Effector memory CD4-positive, alpha-beta T cell (primary cell): ENCODE measurements around the gene CENPW.

Experiments used
- DNase-seq, 3 donors: peaks; one replicate each; pipeline ENCODE4 v3.0.0-alpha.2; 2020
- H3K27ac ChIP-seq: 2 replicates; pipeline ENCODE4 v1.7.0; 2013; ENCODE audit warnings: mild to moderate bottlenecking, low read length, moderate library complexity; ENCODE audit not compliant: insufficient read depth, poor library complexity, severe bottlenecking
- H3K27me3 ChIP-seq: replicated peaks from 2 replicates; pipeline ENCODE4 v1.7.0; 2013; ENCODE audit warnings: mild to moderate bottlenecking, low read length; ENCODE audit not compliant: insufficient read depth, control insufficient read depth, poor library complexity, severe bottlenecking
- H3K36me3 ChIP-seq: 2 replicates; pipeline ENCODE4 v1.7.0; 2013; ENCODE audit warnings: mild to moderate bottlenecking, low read length, moderate library complexity; ENCODE audit not compliant: control insufficient read depth, insufficient read depth
- H3K4me1 ChIP-seq: 2 replicates; pipeline ENCODE4 v1.7.0; 2013; ENCODE audit warnings: low read length, mild to moderate bottlenecking; ENCODE audit not compliant: control insufficient read depth, insufficient read depth, poor library complexity, severe bottlenecking
- H3K4me3 ChIP-seq: 2 replicates; pipeline ENCODE4 v1.7.0; 2013; ENCODE audit warnings: low read length, low read depth, mild to moderate bottlenecking; ENCODE audit not compliant: insufficient read depth, poor library complexity, severe bottlenecking
- H3K9me3 ChIP-seq: 2 replicates; pipeline ENCODE4 v1.7.0; 2013; ENCODE audit warnings: mild to moderate bottlenecking, low read length, moderate library complexity; ENCODE audit not compliant: control insufficient read depth

CENPW gene

DNA sequence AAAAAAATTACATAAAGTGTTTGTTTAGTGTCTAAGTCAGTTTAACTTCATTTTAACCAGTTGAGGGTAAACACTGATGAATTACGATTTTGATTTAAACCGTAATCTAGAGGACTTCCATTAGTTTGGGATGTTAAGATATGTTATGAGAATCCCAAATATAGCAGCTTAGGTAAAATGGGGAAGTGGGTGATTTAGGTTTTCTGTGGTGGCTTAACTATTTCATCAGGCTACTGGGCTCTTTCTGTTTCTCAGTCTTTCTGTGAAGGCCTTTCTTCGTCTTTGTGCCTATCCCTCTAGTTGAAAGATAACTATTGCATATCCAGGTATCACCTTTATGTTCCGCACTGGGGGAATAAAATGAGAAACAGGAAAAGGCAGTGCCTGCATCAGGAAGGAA is 27.9 kb downstream of the CENPW start:
- no peaks in the 10 kb centered on the region for H3K9me3 ChIP-seq
- no peak overlapping the region for H3K4me3 ChIP-seq
- no peak overlapping the region for H3K27ac ChIP-seq
- no peaks in the 10 kb centered on the region for H3K27me3 ChIP-seq
- no peaks in the 10 kb centered on the region for H3K36me3 ChIP-seq
- no peaks in the 10 kb centered on the region for H3K4me1 ChIP-seq
- no peak for DNase-seq

DNA sequence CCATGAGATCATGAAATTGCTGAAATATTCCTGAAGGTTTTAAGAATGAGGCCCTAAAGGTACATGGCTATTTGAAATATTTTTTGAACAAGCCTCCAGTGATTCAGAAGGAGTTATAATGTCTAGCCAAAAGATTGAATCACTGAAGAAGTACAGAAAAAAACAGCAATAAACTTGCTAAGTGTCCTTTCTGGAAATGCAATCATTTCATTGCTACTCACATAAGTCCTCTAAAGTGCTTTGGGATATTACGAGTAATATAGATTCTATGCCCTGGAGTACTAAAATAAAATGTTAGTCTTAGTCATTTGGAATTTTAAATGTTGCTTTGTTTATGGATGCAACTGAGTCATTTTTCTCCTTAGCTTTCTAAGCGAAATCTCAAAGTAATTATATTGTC is 32.7 kb downstream of the CENPW start:
- Histone ChIP-seq H3K27me3 (no peaks in the 10 kb centered on the region), H3K4me3 (no peak overlapping the region), H3K9me3 (no peaks in the 10 kb centered on the region), H3K4me1 (no peaks in the 10 kb centered on the region), H3K36me3 (no peaks in the 10 kb centered on the region), H3K27ac (no peak overlapping the region)
- DNase-seq = no peak

DNA sequence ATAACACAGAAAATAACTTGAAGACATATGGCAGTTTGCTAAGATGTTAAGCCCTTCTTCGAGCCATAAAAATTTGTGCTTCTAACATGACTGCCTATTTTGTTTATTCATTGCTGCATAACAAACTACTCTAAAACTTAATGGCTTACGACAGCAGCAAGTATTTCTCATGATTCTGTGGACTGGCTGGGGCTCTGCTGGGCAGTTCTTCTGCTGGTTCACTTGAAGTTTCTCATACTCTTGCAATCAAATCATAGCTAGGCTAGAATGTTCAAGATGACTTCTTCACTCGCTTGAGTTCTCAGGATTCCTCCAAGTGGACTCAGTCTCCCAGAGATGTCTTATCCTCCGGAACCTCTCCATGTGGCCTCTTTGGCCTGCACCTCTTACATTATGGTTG is 33.4 kb downstream of the CENPW start:
- H3K4me3 ChIP-seq = no peak overlapping the region
- H3K4me1 ChIP-seq = no peaks in the 10 kb centered on the region
- H3K27me3 ChIP-seq = no peaks in the 10 kb centered on the region
- no peak for DNase-seq
- no peak overlapping the region for H3K27ac ChIP-seq
- no peaks in the 10 kb centered on the region for H3K9me3 ChIP-seq
- H3K36me3 ChIP-seq = no peaks in the 10 kb centered on the region

DNA sequence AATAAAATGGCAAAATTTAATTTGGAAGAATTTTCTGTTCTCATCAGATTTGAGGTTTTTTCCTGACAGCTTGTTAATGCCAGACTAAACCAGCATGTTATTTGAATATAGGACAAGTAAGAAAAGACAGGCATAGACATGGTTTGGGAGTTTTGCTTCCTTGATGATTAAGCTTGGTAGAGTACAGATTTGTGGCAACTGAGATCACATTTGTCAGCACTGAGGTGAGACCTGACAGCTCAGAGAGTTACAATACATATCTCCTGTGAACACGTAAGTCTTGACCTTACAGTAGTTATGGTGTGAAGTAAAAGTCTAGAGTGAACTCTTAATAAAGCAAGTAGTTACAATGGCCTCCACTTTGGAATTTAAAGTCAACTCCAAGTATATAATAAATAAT is 34.5 kb downstream of the CENPW start:
- no peaks in the 10 kb centered on the region for H3K36me3 ChIP-seq
- H3K4me1 ChIP-seq = no peaks in the 10 kb centered on the region
- DNase-seq = no peak
- H3K27me3 ChIP-seq = no peaks in the 10 kb centered on the region
- no peak overlapping the region for H3K4me3 ChIP-seq
- H3K27ac ChIP-seq = no peak overlapping the region
- H3K9me3 ChIP-seq = no peaks in the 10 kb centered on the region

DNA sequence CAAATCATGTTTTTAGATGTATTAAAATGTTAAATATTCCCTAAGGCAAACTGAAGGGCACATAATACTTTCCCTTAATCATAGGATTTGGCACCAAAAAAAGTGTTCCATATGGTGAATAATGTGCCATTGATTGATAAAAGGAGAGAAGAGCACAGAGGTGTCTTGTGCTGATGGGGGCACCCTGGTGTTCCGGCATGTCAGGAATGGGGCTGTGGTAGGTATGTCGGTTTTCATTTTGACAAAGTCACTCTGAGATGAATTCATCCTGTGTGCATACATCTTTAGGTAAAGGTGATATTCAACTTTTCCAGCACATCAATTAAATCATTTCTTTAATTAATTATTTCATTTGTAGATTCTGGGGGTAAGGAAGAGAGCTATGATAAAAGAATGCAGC is 36.8 kb downstream of the CENPW start:
- no peaks in the 10 kb centered on the region for H3K27me3 ChIP-seq
- H3K36me3 ChIP-seq = no peaks in the 10 kb centered on the region
- no peak overlapping the region for H3K27ac ChIP-seq
- H3K4me1 ChIP-seq = no peaks in the 10 kb centered on the region
- no peak overlapping the region for H3K4me3 ChIP-seq
- no peaks in the 10 kb centered on the region for H3K9me3 ChIP-seq
- no peak for DNase-seq

DNA sequence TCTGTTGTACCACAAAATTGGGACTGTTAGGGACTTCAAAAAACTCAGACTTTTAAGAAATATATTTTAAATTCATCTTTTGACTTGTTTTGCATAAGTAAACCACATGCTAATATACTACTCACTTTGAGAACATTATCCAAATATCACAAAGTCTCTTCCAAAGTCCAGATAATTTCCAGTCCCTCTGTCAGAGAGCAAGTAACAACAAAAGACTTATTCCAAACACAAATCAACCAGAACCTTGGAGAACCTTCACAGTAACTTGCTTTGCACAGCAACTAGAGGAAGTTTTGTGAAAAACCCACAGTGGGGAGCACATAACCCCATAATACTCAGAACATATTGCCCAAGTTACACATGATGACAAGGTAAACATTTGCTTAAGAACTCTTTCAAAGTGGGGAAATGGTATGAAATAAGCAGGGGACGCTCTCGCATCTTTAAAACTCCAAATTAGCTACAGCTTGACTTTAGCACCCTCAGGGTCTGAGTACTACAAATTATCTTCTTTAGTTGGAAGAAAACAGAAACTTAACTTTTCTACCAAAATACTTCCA is 37.8 kb downstream of the CENPW start:
- no peaks in the 10 kb centered on the region for H3K36me3 ChIP-seq
- H3K4me1 ChIP-seq = no peaks in the 10 kb centered on the region
- peaks cover 2% of the 10 kb centered on the region for H3K9me3 ChIP-seq
- H3K4me3 ChIP-seq = no peak overlapping the region
- no peak for DNase-seq
- no peaks in the 10 kb centered on the region for H3K27me3 ChIP-seq
- no peak overlapping the region for H3K27ac ChIP-seq

DNA sequence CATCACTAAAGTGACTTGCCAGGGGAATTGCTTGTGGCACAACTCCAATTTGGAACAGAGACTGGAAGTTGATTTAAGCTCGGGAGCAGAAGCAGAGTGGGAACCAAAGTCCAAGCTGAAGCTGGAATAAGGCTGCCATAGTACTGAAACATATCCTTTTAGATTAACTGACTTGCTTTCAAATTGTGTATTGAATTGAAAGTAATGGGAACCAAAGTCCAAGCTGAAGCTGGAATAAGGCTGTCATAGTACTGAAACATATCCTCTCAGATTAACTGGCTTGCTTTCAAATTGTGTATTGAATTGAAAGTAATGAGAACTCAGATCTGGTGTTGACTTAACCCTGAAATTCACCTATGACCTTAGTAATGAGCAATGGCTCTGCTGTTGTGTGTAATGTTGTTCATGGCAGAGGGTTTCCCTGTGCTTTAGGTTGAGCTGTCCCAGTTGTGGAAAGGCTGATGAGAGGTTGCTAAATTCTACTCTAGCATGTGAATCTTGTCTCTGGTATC is 40.2 kb downstream of the CENPW start:
- Histone ChIP-seq H3K27me3 (no peaks in the 10 kb centered on the region), H3K9me3 (peaks cover 3% of the 10 kb centered on the region), H3K36me3 (no peaks in the 10 kb centered on the region), H3K27ac (no peak overlapping the region), H3K4me3 (no peak overlapping the region), H3K4me1 (no peaks in the 10 kb centered on the region)
- DNase-seq = no peak

DNA sequence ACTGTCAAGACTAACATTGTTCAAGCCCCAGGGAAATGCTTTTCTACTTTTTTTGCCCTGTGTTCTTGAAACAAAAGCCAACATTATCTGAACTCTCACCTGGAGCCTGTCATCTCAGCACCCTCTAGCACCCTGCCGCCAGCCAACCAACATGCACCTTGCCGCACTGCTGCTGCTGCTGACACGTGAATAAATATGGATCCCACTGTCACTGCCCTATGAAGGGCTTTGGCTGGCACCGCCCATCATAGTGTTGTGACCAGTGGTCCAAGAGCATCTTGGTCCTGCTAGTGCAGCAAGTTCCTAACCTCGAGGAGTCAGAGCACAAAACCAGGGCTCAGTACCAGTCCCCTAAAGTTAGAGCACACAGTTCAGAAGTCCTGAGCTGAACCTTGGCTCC is 41.6 kb downstream of the CENPW start:
- Histone ChIP-seq H3K9me3 (peaks cover 3% of the 10 kb centered on the region), H3K4me1 (no peaks in the 10 kb centered on the region), H3K4me3 (no peak overlapping the region), H3K27me3 (no peaks in the 10 kb centered on the region), H3K27ac (no peak overlapping the region), H3K36me3 (no peaks in the 10 kb centered on the region)
- DNase-seq = no peak

DNA sequence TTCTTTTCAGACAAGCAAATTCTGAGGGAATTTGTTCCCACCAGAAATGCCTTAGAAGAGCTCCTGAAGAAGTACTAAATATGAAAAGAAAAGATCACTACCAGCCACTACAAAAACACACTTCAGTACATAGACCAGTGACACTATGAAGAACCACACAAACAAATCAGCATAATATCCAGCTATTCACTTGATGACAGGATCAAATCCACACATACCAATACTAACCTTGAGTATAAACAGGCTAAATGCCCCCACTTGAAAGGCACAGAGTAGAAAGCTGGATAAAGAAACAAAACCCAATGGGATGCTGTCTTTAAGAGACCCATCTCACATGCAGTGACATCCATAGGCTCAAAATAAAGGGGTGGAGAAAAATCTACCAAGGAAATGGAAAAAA is 43.3 kb downstream of the CENPW start:
- Histone ChIP-seq H3K27me3 (no peaks in the 10 kb centered on the region), H3K9me3 (peaks cover 3% of the 10 kb centered on the region), H3K4me3 (no peak overlapping the region), H3K27ac (no peak overlapping the region), H3K36me3 (no peaks in the 10 kb centered on the region), H3K4me1 (no peaks in the 10 kb centered on the region)
- no peak for DNase-seq

DNA sequence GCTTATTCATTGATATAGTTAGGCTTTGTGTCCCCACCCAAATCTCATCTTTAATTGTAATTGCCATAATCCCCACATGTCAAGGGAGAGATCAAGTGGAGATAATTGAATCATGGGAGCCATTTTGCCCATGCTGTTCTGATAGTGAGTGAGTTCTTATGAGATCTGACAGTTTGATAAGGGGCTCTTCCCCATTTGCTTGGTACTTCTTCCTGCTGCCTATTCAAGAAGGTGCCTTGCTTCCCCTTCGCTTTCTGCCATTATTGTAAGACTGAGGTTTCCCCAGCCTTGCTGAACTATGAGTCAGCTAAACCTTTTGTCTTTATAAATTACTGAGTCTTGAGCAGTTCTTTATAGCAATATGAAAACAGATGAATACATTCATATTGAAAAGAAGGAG is 45.6 kb downstream of the CENPW start:
- peaks cover 3% of the 10 kb centered on the region for H3K9me3 ChIP-seq
- no peak overlapping the region for H3K4me3 ChIP-seq
- no peaks in the 10 kb centered on the region for H3K4me1 ChIP-seq
- no peaks in the 10 kb centered on the region for H3K36me3 ChIP-seq
- H3K27ac ChIP-seq = no peak overlapping the region
- no peak for DNase-seq
- no peaks in the 10 kb centered on the region for H3K27me3 ChIP-seq
